ENCODE measurements around the gene SHC3.
"Not testable (repeated sequence)": the region's sequence is repeated elsewhere in the genome, so short reads cannot be mapped to it uniquely, and the experiment has no call there.

SHC3 gene

GRCh38 chr9:89177944-89178829, at the start of gene SHC3:
Gene SHC3, minus strand, starts transcription at chr9:89178818. Its CDS starts 358 bp downstream, at chr9:89178460.
- DNase-seq, result no peak

GRCh38 chr9:89225991-89226471, 47.4 kb upstream of the SHC3 start:
- DNase-seq, result no peak

- no peak for DNase-seq
Measured at GRCh38 chr9:89225587-89225986, 47.0 kb upstream of the SHC3 start.

- DNase-seq, result no peak
Measured at GRCh38 chr9:89225036-89225435, 46.4 kb upstream of the SHC3 start.

GRCh38 chr9:89224633-89225032, 46.0 kb upstream of the SHC3 start:
- DNase-seq, result no peak

GRCh38 chr9:89223396-89223977, 44.9 kb upstream of the SHC3 start:
- DNase-seq, result no peak

GRCh38 chr9:89219637-89220036, 41.0 kb upstream of the SHC3 start:
- DNase-seq, result no peak

GRCh38 chr9:89218040-89218928, 39.7 kb upstream of the SHC3 start:
- no peak for DNase-seq

- DNase-seq, result no peak
Measured at GRCh38 chr9:89215342-89215741, 36.7 kb upstream of the SHC3 start.

GRCh38 chr9:89213396-89213880, 34.8 kb upstream of the SHC3 start:
- DNase-seq, result no peak

- no peak for DNase-seq
Measured at GRCh38 chr9:89212171-89212570, 33.6 kb upstream of the SHC3 start.

GRCh38 chr9:89209311-89209710, 30.7 kb upstream of the SHC3 start:
- DNase-seq, result not testable (repeated sequence)

- no peak for DNase-seq
Measured at GRCh38 chr9:89207026-89207425, 28.4 kb upstream of the SHC3 start.

GRCh38 chr9:89204801-89205200, 26.2 kb upstream of the SHC3 start:
- no peak for DNase-seq

GRCh38 chr9:89195131-89195797, 16.6 kb upstream of the SHC3 start:
- no peak for DNase-seq

- no peak for DNase-seq
Measured at GRCh38 chr9:89194421-89195130, 16.0 kb upstream of the SHC3 start.

- DNase-seq, result no peak
Measured at GRCh38 chr9:89191004-89191403, 12.4 kb upstream of the SHC3 start.

- no peak for DNase-seq
Measured at GRCh38 chr9:89189215-89189614, 10.6 kb upstream of the SHC3 start.

GRCh38 chr9:89187950-89188349, 9.3 kb upstream of the SHC3 start:
- DNase-seq, result no peak

- DNase-seq, result no peak
Measured at GRCh38 chr9:89187541-89187940, 8.9 kb upstream of the SHC3 start.

GRCh38 chr9:89186960-89187359, 8.3 kb upstream of the SHC3 start:
- DNase-seq, result no peak

- no peak for DNase-seq
Measured at GRCh38 chr9:89185980-89186379, 7.4 kb upstream of the SHC3 start.
